CD4-positive, alpha-beta T cell treated with Interleukin-4 for 4 hours (primary cell): Measurements from ENCODE around the gene OR52A5.

Source experiments
- DNase-seq: peaks from one replicate; pipeline ENCODE4 v3.0.0-alpha.2; 2020

Gene OR52A5

DNA sequence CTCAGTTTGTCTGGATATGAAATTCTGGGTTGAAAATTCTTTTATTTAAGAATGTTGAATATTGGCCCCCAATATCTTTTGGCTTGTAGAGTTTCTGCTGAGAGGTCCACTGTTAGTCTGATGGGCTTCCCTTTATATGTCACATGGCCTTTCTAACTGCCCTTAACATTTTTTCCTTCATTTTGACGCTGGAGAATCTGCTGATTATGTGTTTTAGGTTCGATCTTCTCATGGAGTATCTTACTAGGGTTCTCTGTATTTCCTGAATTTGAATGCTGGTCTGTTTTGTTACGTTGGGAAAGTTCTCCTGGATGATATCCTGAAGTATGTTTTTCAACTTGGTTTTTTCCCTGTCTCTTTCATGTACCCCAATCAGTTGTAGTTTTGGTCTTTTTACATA, 22.8 kb downstream of the OR52A5 start:
- no peak for DNase-seq

DNA sequence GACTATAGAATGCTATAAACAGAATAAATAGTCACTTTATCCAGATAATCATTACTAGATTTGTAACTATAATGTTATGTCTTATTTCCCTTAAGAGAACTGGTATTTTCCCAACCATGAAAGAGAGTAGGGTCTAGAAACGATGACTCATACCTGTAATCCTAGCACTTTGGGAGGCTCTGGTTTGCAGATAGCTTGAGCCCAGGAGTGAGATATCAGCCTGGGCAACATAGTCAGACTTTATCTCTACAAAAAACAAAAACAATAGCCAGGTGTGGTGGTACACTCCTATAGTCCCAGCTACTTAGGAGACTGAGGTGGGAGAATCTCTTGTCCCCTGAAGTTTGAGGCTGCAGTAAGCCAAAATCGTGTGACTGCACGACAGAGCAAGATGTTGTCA, 30.9 kb downstream of the OR52A5 start:
- no peak for DNase-seq

DNA sequence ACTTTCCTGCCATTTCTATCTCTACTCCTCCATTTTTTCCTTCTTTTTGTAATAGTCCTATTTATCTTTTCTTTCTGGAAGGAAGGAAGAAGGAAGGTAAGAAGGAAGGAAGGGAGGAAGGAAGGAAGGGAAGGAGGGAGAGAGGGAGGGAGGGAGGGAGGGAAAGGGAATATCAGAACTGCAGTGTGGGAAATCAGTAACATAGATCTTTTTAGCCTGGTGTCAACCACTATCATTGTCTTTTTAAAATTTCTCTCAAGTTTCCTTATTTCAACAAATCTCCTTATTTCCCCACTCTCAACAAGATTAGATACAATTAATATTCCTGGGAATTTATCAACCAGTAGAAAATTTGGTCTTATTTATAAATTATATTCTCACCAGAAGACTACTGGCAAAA, 35.1 kb downstream of the OR52A5 start:
- no peak for DNase-seq

DNA sequence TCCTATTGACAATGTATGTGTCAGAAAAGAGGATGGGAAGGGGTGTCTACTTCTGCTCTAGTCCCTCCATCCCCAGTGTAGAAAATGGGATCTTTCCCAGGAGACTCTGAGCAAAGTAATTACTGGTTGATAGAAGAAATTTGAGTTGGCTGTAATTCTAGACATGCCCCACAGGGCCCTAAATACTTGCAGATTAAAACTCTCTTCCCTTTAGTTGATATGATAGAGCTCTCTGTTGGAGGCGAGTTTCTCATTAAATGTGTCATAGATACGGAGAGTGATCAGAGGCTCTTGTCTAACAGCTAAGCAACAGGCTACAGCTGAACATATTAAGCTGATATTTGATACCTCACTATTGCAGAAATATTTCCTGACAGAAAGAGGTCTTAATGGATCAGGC, 35.9 kb downstream of the OR52A5 start:
- DNase-seq = no peak

DNA sequence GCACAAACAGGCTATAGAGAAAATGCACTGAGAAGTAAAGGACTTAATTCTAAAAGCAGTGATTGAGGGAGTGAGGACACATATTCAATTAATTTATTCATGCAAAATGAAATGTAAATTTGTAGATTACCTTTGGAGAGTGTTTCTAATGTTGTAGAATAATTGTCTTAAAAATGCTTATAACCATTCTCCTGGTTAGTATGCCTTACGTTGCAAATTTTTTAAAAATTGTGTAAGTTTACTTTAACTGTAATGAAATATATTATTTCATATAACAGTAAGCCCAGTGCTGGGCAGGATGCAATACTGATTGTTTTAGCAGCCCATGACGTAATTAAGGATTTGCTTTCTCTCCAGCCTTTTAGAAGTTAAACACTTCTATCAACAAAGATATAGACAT, 42.1 kb downstream of the OR52A5 start:
- DNase-seq = no peak

DNA sequence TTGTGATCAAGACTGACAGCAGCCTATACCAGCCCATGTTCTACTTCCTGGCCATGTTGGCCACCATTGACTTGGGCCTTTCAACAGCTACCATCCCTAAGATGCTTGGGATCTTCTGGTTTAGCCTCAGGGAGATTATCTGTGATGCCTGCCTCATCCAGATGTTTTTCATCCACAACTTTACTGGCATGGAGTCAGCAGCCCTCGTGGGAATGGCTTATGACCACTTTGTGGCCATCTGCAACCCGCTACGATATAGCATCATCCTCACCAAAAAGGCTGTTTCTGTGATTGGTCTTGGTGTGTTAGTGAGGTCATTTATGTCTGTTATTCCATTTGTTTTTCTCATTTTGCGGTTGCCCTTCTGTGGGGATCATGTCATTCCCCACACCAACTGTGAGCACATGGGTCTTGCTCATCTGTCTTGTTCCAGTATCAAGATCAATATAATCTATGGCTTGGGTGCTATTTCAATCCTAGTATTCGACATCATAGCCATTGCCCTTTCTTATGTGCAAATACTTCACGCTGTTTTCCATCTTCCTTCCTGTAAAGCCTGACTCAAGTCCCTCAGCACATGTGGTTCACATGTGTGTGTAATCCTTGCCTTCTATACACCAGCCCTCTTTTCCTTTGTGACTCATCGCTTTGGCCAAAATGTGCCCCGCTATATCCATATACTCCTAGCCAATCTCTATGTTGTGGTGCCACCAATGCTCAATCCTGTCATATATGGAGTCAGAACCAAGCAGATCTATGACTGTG, 45.2 kb downstream of the OR52A5 start:
- DNase-seq = no peak

DNA sequence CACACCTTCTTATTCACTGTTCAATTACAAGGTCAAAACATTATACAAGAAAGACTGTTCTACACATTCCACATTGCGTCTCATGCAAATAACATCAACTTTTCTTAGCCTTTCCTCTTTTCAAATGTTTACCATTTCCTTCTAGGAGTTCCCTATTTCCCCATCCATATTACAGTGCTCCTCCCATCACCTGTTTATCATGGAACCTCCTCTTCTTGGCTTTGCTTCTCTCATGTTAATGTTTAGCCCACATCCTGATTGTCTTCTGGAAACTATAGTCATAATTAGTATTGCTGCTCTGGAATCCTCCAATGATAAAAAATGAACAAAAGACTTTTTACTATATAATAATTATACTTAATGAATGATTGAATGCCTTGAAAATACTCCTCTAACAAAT, 47.5 kb downstream of the OR52A5 start:
- no peak for DNase-seq

DNA sequence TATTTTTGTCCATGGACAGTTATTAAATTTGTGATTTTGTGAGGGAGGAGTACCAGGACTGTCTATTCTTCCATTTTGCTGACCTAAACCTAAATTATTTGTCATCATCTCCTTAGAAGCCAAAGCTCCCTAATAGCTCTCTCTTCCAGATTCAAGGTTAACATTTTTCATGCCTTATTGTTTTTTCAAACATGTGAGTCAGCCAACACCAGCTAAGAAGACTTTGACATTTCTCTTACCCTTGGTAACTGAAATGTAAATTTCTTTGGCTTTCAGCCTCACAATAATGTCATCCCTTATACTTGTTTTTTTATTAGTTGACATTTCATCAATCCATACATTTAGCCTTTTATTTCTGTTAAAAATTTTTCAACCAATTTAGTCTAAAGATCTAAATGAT, 49.6 kb downstream of the OR52A5 start:
- no peak for DNase-seq

DNA sequence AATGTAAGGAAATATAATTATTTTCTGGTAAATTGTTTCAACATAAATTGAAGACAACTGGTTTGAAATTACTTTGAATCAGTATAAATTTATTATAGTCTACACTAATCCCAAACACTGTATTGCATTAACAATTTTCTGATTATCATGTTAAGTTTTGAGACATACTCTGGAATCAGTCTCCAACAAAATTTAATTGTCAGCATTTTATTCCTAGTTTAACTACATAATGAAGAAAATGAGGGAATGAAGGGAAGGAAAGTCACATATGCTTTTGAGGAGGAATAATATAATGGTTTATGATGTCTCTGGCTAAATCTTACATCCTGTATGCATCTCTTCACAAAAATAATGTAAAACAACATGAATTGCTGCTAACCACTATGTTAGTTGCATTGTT, 54.6 kb downstream of the OR52A5 start:
- DNase-seq = no peak

DNA sequence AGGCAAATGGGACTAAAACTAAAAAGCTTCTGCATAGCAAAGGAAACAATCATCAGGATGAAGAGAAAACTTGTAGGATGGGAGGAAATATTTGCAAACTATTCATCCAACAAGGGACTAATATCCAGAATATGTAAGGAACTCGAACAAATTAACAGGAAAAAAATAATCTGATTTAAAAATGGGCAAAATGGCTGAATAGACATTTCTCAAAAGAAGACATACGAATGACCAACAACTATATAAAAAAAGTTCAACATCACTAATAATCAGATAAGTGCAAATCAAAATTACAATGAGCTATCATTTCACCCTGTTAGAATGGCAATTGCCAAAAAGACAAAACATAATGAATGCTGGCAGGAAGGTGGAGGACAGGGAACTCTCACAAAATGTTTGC, 56.8 kb downstream of the OR52A5 start:
- DNase-seq = no peak
